ENCODE results near the gene PIWIL1. TPM values are rescaled to one million over a fixed set of nuclear protein-coding genes. Genes with fewer than 3 reads are reported as not detected.

Gene PIWIL1
- total RNA-seq, 1 experiment from 2014 or later, result not detected

GRCh38 chr12:130300090-130300489 is 37.6 kb upstream of the PIWIL1 start:
- ATAC-seq, result no peak
- DNase-seq, result no peak
- no peaks in the 10 kb centered on the region for H3K36me3 ChIP-seq (ENCODE audit: low read depth, low read length)
- POLR2A ChIA-PET (ENCODE audit: unreplicated experiment), result no interaction called here
- intact Hi-C loops (cut with micrococcal nuclease), result no loop called here
- H3K27me3 ChIP-seq (ENCODE audit: low read length), result no peaks in the 10 kb centered on the region
- H3K4me2 ChIP-seq (ENCODE audit: low read length), result no peak overlapping the region
- H3K79me2 ChIP-seq (ENCODE audit: low read length), result no peaks in the 10 kb centered on the region
- no peak for TF ChIP-seq CTCF (conservative IDR thresholded peaks at IDR 0.05; ENCODE audit: low read depth, low read length)
- no peak for TF ChIP-seq EZH2phosphoT487 (IDR thresholded peaks at IDR 0.05; ENCODE audit: borderline replicate concordance, low read length)
- no peak for TF ChIP-seq EZH2 (IDR thresholded peaks at IDR 0.05; ENCODE audit: low read length, unreplicated experiment)
- H3K9ac ChIP-seq (ENCODE audit: low read length), result no peak overlapping the region
- no peaks in the 10 kb centered on the region for H3K4me1 ChIP-seq (ENCODE audit: insufficient read depth, low read length)
- H3K9me3 ChIP-seq (ENCODE audit: low read length), result no peaks in the 10 kb centered on the region
- H3K27ac ChIP-seq (ENCODE audit: low read length), result no peak overlapping the region
- no TSS peak for BruUV-seq (replicated peaks)
- no peaks in the 10 kb centered on the region for H3K9me2 ChIP-seq (replicated peaks; ENCODE audit: low read length)
- CTCF ChIA-PET, result no interaction called here
- H3F3A ChIP-seq (ENCODE audit: low read length, unreplicated experiment), result no peaks in the 10 kb centered on the region
- no peak overlapping the region for H3K4me3 ChIP-seq (ENCODE audit: low read length)
- no peaks in the 10 kb centered on the region for H4K20me1 ChIP-seq (ENCODE audit: low read length)
- H2AFZ ChIP-seq (ENCODE audit: low read length), result no peak overlapping the region

- Histone ChIP-seq H3K27me3 (ENCODE audit: low read length) (no peaks in the 10 kb centered on the region), H3K9ac (ENCODE audit: low read length) (no peak overlapping the region), H2AFZ (ENCODE audit: low read length) (no peak overlapping the region), H3F3A (ENCODE audit: low read length, unreplicated experiment) (no peaks in the 10 kb centered on the region), H3K4me1 (ENCODE audit: insufficient read depth, low read length) (no peaks in the 10 kb centered on the region), H3K4me3 (ENCODE audit: low read length) (no peak overlapping the region), H3K4me2 (ENCODE audit: low read length) (no peak overlapping the region), H3K79me2 (ENCODE audit: low read length) (no peaks in the 10 kb centered on the region), H3K27ac (ENCODE audit: low read length) (no peak overlapping the region), H4K20me1 (ENCODE audit: low read length) (no peaks in the 10 kb centered on the region), H3K9me3 (ENCODE audit: low read length) (no peaks in the 10 kb centered on the region), H3K36me3 (ENCODE audit: low read depth, low read length) (no peaks in the 10 kb centered on the region), H3K9me2 (replicated peaks; ENCODE audit: low read length) (no peaks in the 10 kb centered on the region)
- intact Hi-C loops (cut with micrococcal nuclease), result no loop called here
- BruUV-seq (replicated peaks), result no TSS peak
- DNase-seq, result no peak
- CTCF ChIA-PET, result no interaction called here
- no peak for TF ChIP-seq EZH2 (IDR thresholded peaks at IDR 0.05; ENCODE audit: low read length, unreplicated experiment)
- TF ChIP-seq CTCF (conservative IDR thresholded peaks at IDR 0.05; ENCODE audit: low read depth, low read length), result no peak
- TF ChIP-seq EZH2phosphoT487 (IDR thresholded peaks at IDR 0.05; ENCODE audit: borderline replicate concordance, low read length), result no peak
- ATAC-seq, result no peak
- POLR2A ChIA-PET (ENCODE audit: unreplicated experiment), result no interaction called here
Observed at GRCh38 chr12:130300737-130301535, 36.8 kb upstream of the PIWIL1 start.

GRCh38 chr12:130301559-130301958 is 36.1 kb upstream of the PIWIL1 start:
- DNase-seq, result no peak
- H3K79me2 ChIP-seq (ENCODE audit: low read length), result no peaks in the 10 kb centered on the region
- ChIA-PET CTCF (no interaction called here), POLR2A (ENCODE audit: unreplicated experiment) (no interaction called here)
- intact Hi-C loops (cut with micrococcal nuclease), result no loop called here
- BruUV-seq (replicated peaks), result no TSS peak
- no peaks in the 10 kb centered on the region for H3K27me3 ChIP-seq (ENCODE audit: low read length)
- H3K27ac ChIP-seq (ENCODE audit: low read length), result no peak overlapping the region
- no peaks in the 10 kb centered on the region for H3K4me1 ChIP-seq (ENCODE audit: insufficient read depth, low read length)
- no peak overlapping the region for H3K9ac ChIP-seq (ENCODE audit: low read length)
- H2AFZ ChIP-seq (ENCODE audit: low read length), result no peak overlapping the region
- ATAC-seq, result no peak
- H3K9me2 ChIP-seq (replicated peaks; ENCODE audit: low read length), result no peaks in the 10 kb centered on the region
- no peaks in the 10 kb centered on the region for H3F3A ChIP-seq (ENCODE audit: low read length, unreplicated experiment)
- H3K36me3 ChIP-seq (ENCODE audit: low read depth, low read length), result no peaks in the 10 kb centered on the region
- no peak overlapping the region for H3K4me3 ChIP-seq (ENCODE audit: low read length)
- H4K20me1 ChIP-seq (ENCODE audit: low read length), result no peaks in the 10 kb centered on the region
- H3K9me3 ChIP-seq (ENCODE audit: low read length), result no peaks in the 10 kb centered on the region
- TF ChIP-seq CTCF (conservative IDR thresholded peaks at IDR 0.05; ENCODE audit: low read depth, low read length) (no peak), EZH2phosphoT487 (IDR thresholded peaks at IDR 0.05; ENCODE audit: borderline replicate concordance, low read length) (no peak), EZH2 (IDR thresholded peaks at IDR 0.05; ENCODE audit: low read length, unreplicated experiment) (no peak)
- H3K4me2 ChIP-seq (ENCODE audit: low read length), result no peak overlapping the region

Data from PC-3 (cell line).